ENCODE data around the gene NOL6. TPM values are rescaled to one million over a fixed set of nuclear protein-coding genes. Genes with fewer than 3 reads are reported as not detected.

Gene NOL6
- total and polyA plus RNA-seq, 2 experiments from 2014 or later = 25.0 to 58.4 TPM

GRCh38 chr9:33431420-33431819 lies 42.3 kb downstream of the NOL6 start (continued):
- TF ChIP-seq CTCF (conservative IDR thresholded peaks at IDR 0.05; ENCODE audit: low read depth in 2 of 2) = no peak
- TF ChIP-seq CREB1 (CRISPR knock-in tag; IDR thresholded peaks at IDR 0.05; ENCODE audit: low read depth) = no peak
- TF ChIP-seq EZH2phosphoT487 (IDR thresholded peaks at IDR 0.05; ENCODE audit: unreplicated experiment) = no peak

- Mint-ChIP-seq H3K4me3 (no peak overlapping the region), H3K27ac (no peak overlapping the region), H3K4me1 (peaks cover 5% of the 10 kb centered on the region; the same call in 2 of the 3 replicates), H3K27me3 (ENCODE audit: insufficient read depth, low read depth, poor library complexity) (peaks cover 13% of the 10 kb centered on the region), H3K9me3 (no peaks in the 10 kb centered on the region), H3K36me3 (ENCODE audit: low read depth) (no peaks in the 10 kb centered on the region)
- H2AFZ ChIP-seq = no peak overlapping the region
- no peaks in the 10 kb centered on the region for H3K79me2 ChIP-seq (replicated peaks; ENCODE audit: insufficient read depth)
- H3K4me3 ChIP-seq = no peak overlapping the region
- H3K27me3 ChIP-seq (ENCODE audit: insufficient read depth) = no peaks in the 10 kb centered on the region
- DNase-seq (ENCODE audit: low spot score) (no peak), ATAC-seq (no peak)
- no peak overlapping the region for H3K27ac ChIP-seq (ENCODE audit: low read depth)
- H3F3A ChIP-seq (replicated peaks; ENCODE audit: low read depth) = no peaks in the 10 kb centered on the region
- no peak overlapping the region for H3K4me2 ChIP-seq
- H3K36me3 ChIP-seq (ENCODE audit: insufficient read depth) = no peaks in the 10 kb centered on the region; the same call in 1 of the 2 replicates
- no peak for TF ChIP-seq REST (IDR thresholded peaks at IDR 0.05; ENCODE audit: unreplicated experiment)
- no peak for TF ChIP-seq CREB1 (CRISPR knock-in tag; IDR thresholded peaks at IDR 0.05; ENCODE audit: low read depth)
- no peaks in the 10 kb centered on the region for H3K4me1 ChIP-seq (ENCODE audit: insufficient read depth)
- no peaks in the 10 kb centered on the region for H4K20me1 ChIP-seq (replicated peaks; ENCODE audit: insufficient read depth)
- no peaks in the 10 kb centered on the region for H3K9me2 ChIP-seq (ENCODE audit: insufficient read depth)
Observed at GRCh38 chr9:33430942-33431341, 42.8 kb downstream of the NOL6 start.

GRCh38 chr9:33429256-33429985 lies 44.3 kb downstream of the NOL6 start:
- Histone ChIP-seq H3K4me1 (ENCODE audit: insufficient read depth) (no peaks in the 10 kb centered on the region), H3K27ac (ENCODE audit: low read depth) (no peak overlapping the region), H3K4me3 (no peak overlapping the region), H3K79me2 (replicated peaks; ENCODE audit: insufficient read depth) (no peaks in the 10 kb centered on the region), H3K27me3 (ENCODE audit: insufficient read depth) (no peaks in the 10 kb centered on the region), H4K20me1 (replicated peaks; ENCODE audit: insufficient read depth) (no peaks in the 10 kb centered on the region), H2AFZ (no peak overlapping the region), H3K36me3 (ENCODE audit: insufficient read depth) (no peaks in the 10 kb centered on the region; the same call in 1 of the 2 replicates), H3K9me2 (ENCODE audit: insufficient read depth) (no peaks in the 10 kb centered on the region), H3K4me2 (no peak overlapping the region), H3F3A (replicated peaks; ENCODE audit: low read depth) (no peaks in the 10 kb centered on the region)
- no peak for DNase-seq (ENCODE audit: low spot score)
- no peak overlapping the region for H3K4me3 Mint-ChIP-seq
- no peaks in the 10 kb centered on the region for H3K36me3 Mint-ChIP-seq (ENCODE audit: low read depth)
- H3K4me1 Mint-ChIP-seq = peaks cover 5% of the 10 kb centered on the region; the same call in 2 of the 3 replicates
- no peak overlapping the region for H3K27ac Mint-ChIP-seq
- no peak for TF ChIP-seq STAT1 (IDR thresholded peaks at IDR 0.05; ENCODE audit: unreplicated experiment)
- no peak for TF ChIP-seq ZNF114 (CRISPR knock-in tag; IDR thresholded peaks at IDR 0.05)
- TF ChIP-seq ETS1 (IDR thresholded peaks at IDR 0.05) = no peak
- no peak for TF ChIP-seq EZH2phosphoT487 (IDR thresholded peaks at IDR 0.05; ENCODE audit: unreplicated experiment)
- no peak for TF ChIP-seq ZNF331 (CRISPR knock-in tag; IDR thresholded peaks at IDR 0.05; ENCODE audit: low read depth)
- TF ChIP-seq REST (IDR thresholded peaks at IDR 0.05; ENCODE audit: unreplicated experiment) = no peak
- TF ChIP-seq EZH2 (IDR thresholded peaks at IDR 0.05; ENCODE audit: low read depth, unreplicated experiment) = no peak
- TF ChIP-seq JUNB (IDR thresholded peaks at IDR 0.05; ENCODE audit: unreplicated experiment) = no peak
- TF ChIP-seq NANOG (IDR thresholded peaks at IDR 0.05; ENCODE audit: borderline replicate concordance) = no peak
- H3K9me3 Mint-ChIP-seq = no peaks in the 10 kb centered on the region
- ATAC-seq = no peak
- H3K27me3 Mint-ChIP-seq (ENCODE audit: insufficient read depth, low read depth, poor library complexity) = peaks cover 9% of the 10 kb centered on the region

All from GM23338 (cell line).